HCT116 (cell line): Measurements from ENCODE around the gene CD207. TPM values are rescaled to one million over a fixed set of nuclear protein-coding genes. Genes with fewer than 3 reads are reported as not detected.

Source experiments
- ATAC-seq: fragments of 200-7000 bp; cut with Tn5 transposase; 2 replicates; pipeline ENCODE4 v1.9.1; 2020; ENCODE audit warnings: mild to moderate bottlenecking, moderate library complexity
- BruUV-seq: library from RNA; stranded (reverse); fragments of 400-500 nt; replicated peaks from 2 replicates; lab custom pipeline; 2021; lab: Mats Ljungman, UMichigan
- CTCF ChIA-PET: fragments of 300-600 bp; sonication (Branson Sonifier 250); formaldehyde crosslinking; loops from one replicate; lab custom pipeline; 2021; ENCODE audit warnings: antibody characterized with exemption; lab: Charles Lee
- POLR2A ChIA-PET: fragments of 300-600, 350-600 bp; sonication (Branson Sonifier 250); formaldehyde crosslinking; loops from one replicate; lab custom pipeline; 2021; ENCODE audit warnings: antibody characterized with exemption; lab: Charles Lee
- RAD21 ChIA-PET, 2 experiments: fragments of 300-600 bp; sonication (Branson Sonifier 250); formaldehyde crosslinking; loops; one replicate each; lab custom pipeline; 2023; ENCODE audit warnings: low total read pairs in 2 of 2; ENCODE audit not compliant: uncharacterized antibody in 2 of 2, unreplicated experiment in 2 of 2, low non-redundant PET in 1 of 2; lab: Charles Lee
- DNase-seq: peaks from one replicate; pipeline ENCODE4 v3.0.0-alpha.2; 2010; ENCODE audit warnings: low read depth, low spot score
- H2AFZ ChIP-seq: fragments of 200-600 bp; shearing (Covaris generic), sonication (generic); 2 replicates; pipeline ENCODE4 v1.6.1; 2017; ENCODE audit warnings: low read depth, mixed run types, mixed read lengths, antibody characterized with exemption, low read length; ENCODE audit not compliant: poor library complexity, severe bottlenecking
- H3K27ac ChIP-seq: 2 replicates; pipeline ENCODE4 v1.5.1; 2012; ENCODE audit warnings: low read depth, low read length
- H3K27me3 ChIP-seq: fragments of 200-600 bp; sonication (generic); 2 replicates; pipeline ENCODE4 v1.6.1; 2016; ENCODE audit warnings: mixed run types, low read length, mixed read lengths; ENCODE audit not compliant: insufficient read depth
- H3K36me3 ChIP-seq, 2 experiments: fragments of 200-500 bp in 1 of 2; fragments of 200-600 bp in 1 of 2; sonication (Bioruptor generic) in 1 of 2; sonication (generic) in 1 of 2; 2 replicates each; pipeline versions ENCODE4 v1.5.1 to v1.6.1; 2014 to 2016; ENCODE audit warnings: low read length in 2 of 2, inconsistent platforms in 1 of 2, mixed read lengths in 1 of 2, mixed run types in 1 of 2; ENCODE audit not compliant: insufficient read depth in 2 of 2, control insufficient read depth in 1 of 2
- H3K4me1 ChIP-seq, 2 experiments: fragments of 200-600 bp in 1 of 2; sonication (generic) in 1 of 2; 2 replicates each; pipeline versions ENCODE4 v1.5.1 to v1.6.1; 2012 to 2017; ENCODE audit warnings: low read length in 2 of 2, inconsistent platforms in 1 of 2, mild to moderate bottlenecking in 1 of 2, mixed read lengths in 1 of 2, mixed run types in 1 of 2, moderate library complexity in 1 of 2; ENCODE audit not compliant: insufficient read depth in 2 of 2, control insufficient read depth in 1 of 2
- H3K4me2 ChIP-seq: fragments of 200-600 bp; sonication (generic); 2 replicates; pipeline ENCODE4 v1.6.1; 2017; ENCODE audit warnings: mixed run types, low read length, mixed read lengths
- H3K4me3 ChIP-seq, 2 experiments: fragments of 200-600 bp in 1 of 2; sonication (generic) in 1 of 2; replicated peaks in 1 of 2; 2 replicates each; pipeline ENCODE4 v1.5.1; 2011 to 2016; ENCODE audit warnings: low read length in 2 of 2, control low read depth in 1 of 2, low read depth in 1 of 2, mild to moderate bottlenecking in 1 of 2, mixed read lengths in 1 of 2, mixed run types in 1 of 2
- H3K79me2 ChIP-seq: fragments of 200-600 bp; sonication (generic); 2 replicates; pipeline ENCODE4 v1.6.1; 2017; ENCODE audit warnings: mild to moderate bottlenecking, mixed run types, low read length, moderate library complexity, mixed read lengths; ENCODE audit not compliant: insufficient read depth
- H3K9ac ChIP-seq: fragments of 200-600 bp; sonication (generic); 2 replicates; pipeline ENCODE4 v1.6.1; 2016; ENCODE audit warnings: low read length, mixed read lengths
- H3K9me2 ChIP-seq: fragments of 200-600 bp; sonication (generic), shearing (Covaris generic); 2 replicates; pipeline ENCODE4 v1.6.1; 2017; ENCODE audit warnings: mixed run types, mild to moderate bottlenecking, moderate library complexity; ENCODE audit not compliant: insufficient read depth
- H3K9me3 ChIP-seq, 2 experiments: fragments of 200-500 bp in 1 of 2; fragments of 200-600 bp in 1 of 2; sonication (Bioruptor generic) in 1 of 2; sonication (generic) in 1 of 2; 2 replicates each; pipeline ENCODE4 v1.6.1; 2014 to 2017; ENCODE audit warnings: low read length in 2 of 2, mixed read lengths in 2 of 2, inconsistent platforms in 1 of 2, low read depth in 1 of 2, mild to moderate bottlenecking in 1 of 2, mixed run types in 1 of 2, moderate library complexity in 1 of 2; ENCODE audit not compliant: control insufficient read depth in 1 of 2, insufficient read depth in 1 of 2
- H4K20me1 ChIP-seq: fragments of 200-600 bp; sonication (generic), shearing (Covaris generic); 2 replicates; pipeline ENCODE4 v1.6.1; 2017; ENCODE audit warnings: mixed run types, mild to moderate bottlenecking, moderate library complexity; ENCODE audit not compliant: insufficient read depth
- CBX3 ChIP-seq: IDR thresholded peaks from 2 replicates; pipeline ENCODE4 v1.6.1; 2012; ENCODE audit warnings: low read depth
- CEBPB ChIP-seq: IDR thresholded peaks from 2 replicates; pipeline ENCODE4 v1.6.1; 2012; ENCODE audit warnings: low read depth
- FOSL1 ChIP-seq: IDR thresholded peaks from 2 replicates; pipeline ENCODE4 v1.6.1; 2012; ENCODE audit warnings: low read depth
- JUND ChIP-seq: IDR thresholded peaks from 2 replicates; pipeline ENCODE4 v1.6.1; 2012
- ZBTB33 ChIP-seq: IDR thresholded peaks from 2 replicates; pipeline ENCODE4 v1.6.1; 2011; ENCODE audit warnings: mild to moderate bottlenecking, low read length, moderate library complexity; ENCODE audit not compliant: insufficient replicate concordance; ENCODE audit errors: extremely low read depth
- ZFX ChIP-seq: fragments of 450-650 bp; IDR thresholded peaks from 2 replicates; pipeline ENCODE4 v1.6.1; 2017
- ZNF274 ChIP-seq: fragments of 200-500 bp; sonication (Bioruptor generic); IDR thresholded peaks from 2 replicates; pipeline ENCODE4 v1.6.1; 2014; ENCODE audit warnings: mild to moderate bottlenecking, low read depth, low read length, inconsistent platforms
- intact Hi-C: fragments of 100-400 bp; cut with micrococcal nuclease; formaldehyde crosslinking; loops from 2 replicates; pipeline ENCODE4 v1.10.0; 2022
- total RNA-seq: library from RNA; stranded (reverse); gene quantifications from one replicate; pipeline ENCODE4 v1.2.1, GENCODE V29; 2021; ENCODE audit not compliant: unreplicated experiment

CD207 gene
- total RNA-seq, 1 experiment from 2014 or later = not detected

GRCh38 chr2:70784320-70784719 is 51.3 kb downstream of the CD207 start:
- Histone ChIP-seq H4K20me1 (no peaks in the 10 kb centered on the region), H3K36me3 (no peaks in the 10 kb centered on the region), H3K27me3 (no peaks in the 10 kb centered on the region), H3K79me2 (no peaks in the 10 kb centered on the region), H3K9me2 (no peaks in the 10 kb centered on the region), H2AFZ (no peak overlapping the region), H3K4me1 (peaks cover 0 to 9% of the 10 kb centered on the region in 2 experiments; a peak in 2 of 4 replicates), H3K9ac (no peak overlapping the region), H3K4me3 (no peak overlapping the region), H3K27ac (no peak overlapping the region), H3K9me3 (no peaks in the 10 kb centered on the region), H3K4me2 (no peak overlapping the region)
- ATAC-seq (no peak), DNase-seq (no peak)
- RAD21 ChIA-PET = interaction anchor here in 1 of 2 experiments (0.6 kb wide), 1 partner anchor 35 kb away, joined by 3 read pairs; no protein-coding TSS in a partner anchor
- no peak for TF ChIP-seq CEBPB
- TF ChIP-seq CBX3 = no peak
- TF ChIP-seq ZNF274 = no peak
- TF ChIP-seq ZFX = no peak
- TF ChIP-seq FOSL1 = no peak
- no peak for TF ChIP-seq JUND
- no peak for TF ChIP-seq ZBTB33
- CTCF ChIA-PET = interaction anchor here (1.0 to 1.6 kb wide), 4 partner anchors 9 to 130 kb away, joined by 3 to 11 read pairs (median 5); no protein-coding TSS in a partner anchor
- POLR2A ChIA-PET = no interaction called here
- BruUV-seq = no TSS peak
- intact Hi-C loops = loop anchor here (2.0 to 10.0 kb wide), 2 partner anchors 100 to 480 kb away; no protein-coding TSS in a partner anchor

Other genes with a start within 250 kb of the CD207 start
- gene ADD2, start 67.6 kb downstream of the CD207 start, total RNA-seq = 0.15 TPM
- gene FIGLA, start 45.2 kb downstream of the CD207 start, total RNA-seq = not detected
- gene CLEC4F, start 15.2 kb downstream of the CD207 start, total RNA-seq = not detected
- gene VAX2, start 64.8 kb upstream of the CD207 start, total RNA-seq = 0.61 TPM
- 0.74 TPM for gene ATP6V1B1, start 100.1 kb upstream of the CD207 start, total RNA-seq
- not detected for gene ANKRD53, start 142.8 kb upstream of the CD207 start, total RNA-seq
- 37.9 TPM for gene TEX261, start 159.1 kb upstream of the CD207 start, total RNA-seq
- gene NAGK, start 232.8 kb upstream of the CD207 start, total RNA-seq = 36.8 TPM